NCI-H2196 (cell line): ENCODE results near the gene CHST13.
A peak's percentile ranks its signal among the peaks of the same experiment; 100 is the strongest.

Source experiments
- DNase-seq: peaks from one replicate; lab custom pipeline; 2025; ENCODE audit not compliant: unreplicated experiment; lab: John Stamatoyannopoulos, UW

The CHST13 gene

DNA sequence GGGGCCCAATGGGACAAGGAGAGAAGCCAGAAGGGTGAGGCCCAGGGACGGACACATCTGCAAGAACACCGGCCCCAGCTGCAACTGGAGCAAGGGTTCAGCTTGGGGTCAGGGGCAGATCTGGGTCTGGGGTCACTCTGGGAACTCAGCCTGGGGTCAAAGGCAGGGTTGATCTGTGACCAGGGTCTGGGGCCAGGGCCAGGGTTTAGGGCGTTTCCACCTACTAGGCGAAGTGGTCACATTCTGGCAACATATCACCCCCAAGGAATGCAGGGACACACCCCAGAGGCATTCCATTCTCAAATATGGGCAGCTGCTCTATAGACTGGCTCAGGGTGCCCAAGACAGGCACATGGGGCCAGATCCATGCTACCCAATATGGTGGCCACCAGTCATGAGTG, 15.4 kb upstream of the CHST13 start:
- DNase-seq = no peak

DNA sequence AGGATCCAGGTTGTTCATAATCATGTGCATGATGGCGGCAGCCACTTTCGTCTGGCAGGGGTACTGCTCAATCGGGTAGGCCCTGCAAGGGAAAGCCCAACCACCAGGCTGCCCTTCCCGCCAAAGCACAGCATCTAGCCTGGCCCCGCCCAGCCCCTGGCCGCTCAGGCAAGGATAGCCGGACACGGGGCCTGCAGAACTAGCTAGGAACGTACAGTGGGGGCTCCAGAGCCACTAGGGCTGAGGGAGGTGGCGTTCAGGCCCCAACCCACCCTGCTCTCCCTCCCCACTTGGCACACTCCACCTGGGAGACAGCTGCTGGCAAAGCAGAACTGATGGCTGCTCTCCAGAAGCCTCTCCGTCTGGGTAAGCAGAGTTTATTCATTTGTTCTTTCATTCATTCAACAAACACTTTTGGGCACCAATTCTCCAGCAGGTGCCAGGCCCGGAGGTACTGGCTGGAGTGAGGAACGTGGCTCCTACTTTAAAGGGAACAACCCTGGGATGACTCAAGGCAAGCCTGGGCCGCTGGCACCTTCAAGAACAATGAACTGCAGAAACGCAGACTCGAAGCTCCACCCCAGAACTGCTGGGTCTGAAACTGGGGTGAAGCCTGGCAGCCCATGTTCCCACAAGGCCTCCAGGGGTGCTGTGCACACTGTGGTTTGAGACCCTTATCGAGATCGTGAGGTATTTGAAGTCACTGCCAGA, 14.2 kb upstream of the CHST13 start:
- no peak for DNase-seq

- DNase-seq = no peak
Observed at GRCh38 chr3:126510308-126510910, 13.5 kb upstream of the CHST13 start.

DNA sequence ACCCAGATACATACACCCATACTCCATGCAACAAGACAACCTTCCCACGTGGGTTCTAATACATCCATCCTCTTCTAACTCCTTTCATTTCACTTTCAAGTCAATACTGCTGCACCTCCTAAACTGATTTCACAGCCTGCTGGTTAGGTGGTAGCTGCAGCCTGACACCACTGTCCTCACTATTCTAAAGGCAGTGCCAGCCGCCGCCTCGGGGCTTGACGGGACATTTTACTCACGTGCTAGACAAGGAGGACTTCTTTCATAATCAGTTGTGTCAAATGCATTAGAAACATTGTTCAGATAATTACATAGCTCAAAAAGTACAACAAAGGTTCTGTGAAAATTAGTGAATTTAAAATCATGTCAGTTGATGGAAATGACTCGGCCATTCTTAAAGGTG, 12.7 kb upstream of the CHST13 start:
- no peak for DNase-seq

DNA sequence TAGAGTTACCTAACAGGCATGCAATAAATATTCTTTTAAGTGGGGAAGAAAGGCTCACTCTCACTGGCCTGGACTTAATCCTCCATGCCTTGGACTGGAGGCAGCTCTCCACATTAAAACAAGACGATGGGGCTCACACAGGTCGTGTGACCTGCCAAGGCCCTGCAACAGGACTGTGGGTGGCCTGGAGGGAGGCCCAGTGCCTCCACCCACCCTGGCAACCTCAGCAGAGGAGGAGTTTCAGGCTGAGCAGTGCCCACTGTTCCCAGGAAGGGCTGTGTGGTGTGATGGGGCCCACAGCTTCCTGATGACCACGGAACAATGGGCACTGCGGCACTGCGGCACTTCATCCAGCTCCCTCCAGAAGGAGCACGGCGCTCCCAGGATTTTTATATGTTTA, 11.9 kb upstream of the CHST13 start:
- DNase-seq = no peak

DNA sequence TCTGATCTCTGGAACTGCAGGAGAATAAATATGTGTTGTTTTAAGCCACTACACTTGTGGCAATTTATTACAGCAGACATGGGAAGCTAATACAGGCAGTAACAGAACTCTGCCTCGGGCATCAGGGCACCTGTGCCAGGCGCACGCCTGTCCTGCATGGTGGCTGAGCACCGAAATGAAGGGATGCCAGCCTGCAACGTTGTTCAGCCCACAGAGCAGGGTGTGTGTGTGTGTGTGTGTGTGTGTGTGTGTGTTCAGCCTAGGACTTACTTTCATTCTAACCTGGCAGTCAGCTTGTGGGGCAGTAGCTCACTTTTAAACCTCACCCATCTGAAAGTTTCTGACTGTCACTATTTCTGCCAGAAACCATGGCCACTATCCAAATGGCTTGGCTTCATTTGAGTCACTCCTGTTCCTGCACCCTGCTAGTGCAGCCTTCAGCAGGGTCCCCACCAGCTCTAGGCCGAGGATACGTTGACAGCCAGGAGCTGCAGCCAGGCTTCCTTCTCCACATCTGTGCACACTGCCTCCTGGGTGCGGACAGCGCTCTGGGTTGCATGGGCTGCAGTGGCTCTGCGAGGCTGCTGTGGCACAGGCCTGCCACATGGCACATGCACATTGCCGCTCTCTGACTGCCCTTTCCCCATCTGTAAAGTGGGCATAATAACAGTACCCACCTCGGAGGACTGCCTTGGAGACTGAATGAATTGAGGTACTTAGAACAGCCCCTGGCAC, 10.9 kb upstream of the CHST13 start:
- DNase-seq = no peak

DNA sequence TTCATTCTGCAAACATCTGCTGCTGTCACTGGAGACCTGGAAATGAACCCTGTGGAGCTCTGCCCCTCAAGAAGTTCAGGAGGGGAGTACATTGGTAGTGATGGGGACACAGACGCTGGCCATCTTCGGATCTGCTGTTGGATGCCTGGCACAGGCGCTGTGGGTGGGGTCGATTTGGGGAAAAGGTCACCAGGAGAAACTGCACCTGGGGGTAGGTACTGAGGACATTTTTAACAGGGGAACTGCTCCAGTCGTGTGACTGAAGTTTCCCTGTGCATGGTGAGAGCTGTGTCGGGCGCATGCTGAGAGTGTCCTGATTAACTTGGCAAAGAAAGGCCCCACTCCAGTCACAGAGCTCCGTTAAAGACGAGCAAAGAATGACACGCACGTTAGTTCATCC, 9.8 kb upstream of the CHST13 start:
- DNase-seq = no peak

- no peak for DNase-seq
Observed at GRCh38 chr3:126515066-126515706, 8.8 kb upstream of the CHST13 start.

GRCh38 chr3:126516152-126516935, 7.6 kb upstream of the CHST13 start:
- no peak for DNase-seq

GRCh38 chr3:126516936-126517290, 7.0 kb upstream of the CHST13 start:
- DNase-seq = no peak

DNA sequence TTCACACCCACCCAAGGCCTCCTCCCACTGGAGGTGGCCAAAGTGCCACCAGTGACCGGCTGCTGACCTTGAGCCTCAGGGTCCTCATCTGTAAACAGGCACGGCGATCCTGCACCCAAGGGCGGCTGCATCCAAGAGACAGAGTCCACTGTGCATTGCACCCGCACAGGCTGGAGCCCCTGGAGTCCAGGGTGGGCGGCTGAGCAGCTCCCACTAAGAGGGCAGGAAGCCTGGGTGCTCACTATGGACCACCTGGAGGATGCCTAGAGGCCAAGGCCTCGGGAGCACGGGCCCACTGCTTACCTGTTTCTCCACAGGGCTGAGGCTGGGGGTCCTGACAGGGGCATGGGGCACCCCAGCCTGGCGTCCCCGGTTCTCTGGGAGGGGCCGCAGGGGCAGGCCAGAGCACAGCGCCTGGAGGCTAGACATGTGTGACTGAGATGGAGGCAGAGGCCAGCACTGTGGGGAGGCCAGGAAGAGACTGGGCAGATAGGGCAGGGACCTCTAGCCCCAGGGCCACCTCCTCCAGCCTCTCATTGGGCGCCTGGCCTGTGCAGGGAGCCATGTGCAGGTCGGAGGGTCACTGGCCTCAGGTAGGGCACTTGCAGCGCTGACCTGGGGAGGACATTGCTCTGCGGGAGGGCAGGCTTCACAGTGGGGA, 6.5 kb upstream of the CHST13 start, which contains the start of gene UROC1:
UROC1 (minus strand) TSS at position 483 of the 661 bp plus-strand sequence; CDS start at position 429, 54 bp downstream.
- DNase-seq = no peak

DNA sequence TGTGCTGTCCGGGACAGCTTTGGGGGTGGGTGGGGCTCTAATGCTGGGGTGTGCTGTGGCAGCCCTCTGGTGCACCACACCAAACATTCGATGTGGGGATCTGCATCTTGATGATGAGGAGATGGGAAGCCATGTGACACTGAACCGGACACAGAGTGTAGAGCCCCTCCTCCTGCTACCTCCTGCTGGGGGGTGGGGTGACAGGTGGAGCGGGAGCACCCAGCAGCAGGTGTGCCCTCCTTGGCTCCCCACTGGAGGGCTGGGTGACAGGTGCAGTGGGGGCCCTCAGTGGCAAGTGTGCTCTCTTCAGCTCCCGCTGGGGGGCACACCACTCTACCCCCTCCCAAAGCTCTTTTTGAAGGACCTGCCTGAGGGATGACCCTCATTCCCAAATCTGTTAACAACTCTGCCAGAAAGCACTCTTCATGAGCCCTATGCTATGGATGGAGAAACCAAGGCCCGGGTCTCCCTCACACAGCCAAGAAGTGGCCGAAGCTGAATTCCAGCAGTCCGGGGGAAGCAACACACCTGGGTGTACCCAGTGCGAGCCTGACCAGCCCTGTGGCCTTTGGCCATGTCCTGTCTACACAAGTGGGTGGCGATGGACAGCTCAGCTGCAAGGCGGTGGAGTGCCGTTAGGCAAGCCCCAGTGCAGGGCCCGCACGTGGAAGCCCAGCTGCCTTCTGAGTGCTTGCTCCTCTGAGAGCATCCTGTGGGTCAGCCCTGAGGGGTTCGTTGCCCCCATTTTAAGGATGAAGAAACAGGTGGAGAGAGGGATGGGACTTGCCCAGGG, 5.8 kb upstream of the CHST13 start:
- DNase-seq = no peak

GRCh38 chr3:126518779-126519177, 5.2 kb upstream of the CHST13 start:
- DNase-seq = no peak

DNA sequence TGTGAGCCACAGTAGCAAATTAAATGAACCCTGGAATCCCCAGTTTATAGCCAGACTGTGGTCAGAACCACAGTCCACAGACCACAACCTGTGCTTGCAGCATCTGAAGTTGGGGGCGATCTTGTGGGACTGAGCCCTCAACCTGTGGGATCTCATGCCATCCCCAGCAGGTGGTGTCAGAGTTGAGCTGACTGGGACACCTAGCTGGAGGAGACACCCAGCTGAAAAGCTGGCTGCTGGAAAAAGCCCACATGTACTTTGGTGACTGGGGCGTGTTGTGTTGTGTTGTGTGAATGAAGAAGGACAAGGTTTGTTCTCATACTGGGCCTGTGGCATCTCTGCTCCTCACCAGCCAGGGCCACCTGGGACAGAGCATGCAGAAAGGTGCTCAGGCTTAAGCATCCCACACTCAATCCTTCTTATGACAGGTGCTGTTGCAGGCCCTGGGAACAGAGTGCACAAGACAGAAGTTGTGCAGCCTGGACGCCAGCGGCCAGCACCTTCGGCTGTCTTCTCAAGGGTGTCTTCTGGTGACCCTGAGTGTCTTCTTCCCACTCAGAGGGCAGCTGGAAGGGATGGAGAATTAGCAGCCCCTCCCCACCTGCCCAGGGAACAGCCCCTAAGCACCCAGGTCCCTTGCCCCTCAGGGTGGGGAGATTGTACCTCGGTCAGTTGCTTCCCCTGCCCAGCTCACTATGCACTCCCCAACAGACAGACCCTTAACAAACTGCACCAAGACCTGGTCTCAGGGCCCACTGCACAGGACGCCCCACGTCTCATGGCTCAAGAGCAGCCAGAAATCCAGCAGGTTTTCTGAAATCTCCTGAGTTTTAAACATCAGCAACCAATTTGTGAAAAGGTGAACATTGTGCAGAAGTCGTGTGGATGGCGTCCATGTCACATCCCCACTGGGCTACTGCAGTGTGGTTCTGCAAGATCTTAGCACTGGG, 4.2 kb upstream of the CHST13 start:
- no peak for DNase-seq

- DNase-seq = no peak
Observed at GRCh38 chr3:126521122-126521891, 2.6 kb upstream of the CHST13 start.

DNA sequence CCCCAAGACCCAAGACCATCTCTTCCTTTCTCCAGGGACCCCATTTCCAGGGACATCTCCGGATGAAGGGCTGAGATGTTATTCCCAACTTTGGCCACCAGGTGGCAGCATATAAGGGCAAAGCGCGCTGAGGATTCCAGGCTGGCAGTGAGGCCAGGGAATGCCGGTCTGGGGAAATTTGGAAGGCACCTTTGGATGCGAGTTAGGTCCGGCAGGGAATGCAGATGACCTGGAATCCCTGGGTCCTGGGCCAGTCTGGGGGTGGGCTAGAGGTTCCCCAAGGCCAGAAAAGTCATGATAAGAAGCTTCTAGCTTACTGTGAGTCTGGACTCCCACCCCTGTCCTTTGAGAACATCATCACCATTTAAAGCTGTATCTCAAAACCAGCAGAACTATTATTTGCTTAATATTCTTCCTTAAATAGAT, 1.6 kb upstream of the CHST13 start:
- DNase-seq = peak; percentile 82

DNA sequence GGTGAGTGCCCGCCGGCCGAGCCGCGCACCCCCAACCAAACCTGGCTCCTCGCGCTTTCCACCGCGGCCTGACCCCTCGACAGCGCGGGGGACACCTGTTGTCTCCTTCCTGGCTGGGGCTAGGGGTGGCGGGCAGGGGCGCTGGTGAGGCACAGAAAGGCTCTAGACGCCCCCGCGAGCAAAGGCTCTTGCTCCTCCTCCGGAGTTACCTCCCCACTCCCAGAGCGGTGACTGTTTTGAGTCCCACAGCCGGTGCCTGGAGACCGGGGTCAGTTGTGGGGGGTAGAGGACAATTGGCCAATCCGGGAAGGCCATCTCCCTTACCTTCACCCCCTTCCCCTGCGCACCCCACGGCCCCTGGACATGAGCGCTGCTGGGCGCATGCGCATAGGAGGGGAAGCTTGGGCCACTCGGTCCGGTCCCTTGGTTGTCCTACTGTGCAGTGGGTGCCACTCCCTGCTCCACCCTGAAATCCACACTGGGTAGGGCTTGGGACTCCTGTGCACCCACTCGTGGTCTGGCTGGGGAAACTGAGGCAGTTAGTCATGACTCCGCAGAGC, 554 bp downstream of the CHST13 start:
- no peak for DNase-seq
